Nephron progenitor cell (in vitro differentiated cells): Measurements from ENCODE around the gene DUSP7.
"Not testable (repeated sequence)": the region's sequence is repeated elsewhere in the genome, so short reads cannot be mapped to it uniquely, and the experiment has no call there.

ENCODE experiments used
- DNase-seq: peaks from one replicate; pipeline ENCODE4 v3.0.0; 2021
- H3K27ac Mint-ChIP-seq: 2 replicates; pipeline ENCODE4 v1.8.0; 2021; ENCODE audit warnings: mild to moderate bottlenecking, moderate library complexity, mixed read lengths
- H3K27me3 Mint-ChIP-seq: 2 replicates; pipeline ENCODE4 v1.8.0; 2021; ENCODE audit warnings: mild to moderate bottlenecking, low read depth, mixed read lengths; ENCODE audit not compliant: poor library complexity
- H3K36me3 Mint-ChIP-seq: 2 replicates; pipeline ENCODE4 v1.8.0; 2021; ENCODE audit warnings: low read depth, mixed read lengths
- H3K4me1 Mint-ChIP-seq: 2 replicates; pipeline ENCODE4 v1.8.0; 2021; ENCODE audit warnings: mixed read lengths
- H3K4me3 Mint-ChIP-seq: 2 replicates; pipeline ENCODE4 v1.8.0; 2021; ENCODE audit warnings: mild to moderate bottlenecking, moderate library complexity, mixed read lengths
- H3K9me3 Mint-ChIP-seq: 2 replicates; pipeline ENCODE4 v1.8.0; 2021; ENCODE audit warnings: mild to moderate bottlenecking, moderate library complexity, mixed read lengths
- TF ChIP-seq, protein P1 (sequence below): fragments of 200-600 bp; sonication (generic); IDR thresholded peaks from 2 replicates; pipeline ENCODE4 v1.5.0; 2021; ENCODE audit warnings: antibody characterized with exemption

DUSP7 gene

DNA sequence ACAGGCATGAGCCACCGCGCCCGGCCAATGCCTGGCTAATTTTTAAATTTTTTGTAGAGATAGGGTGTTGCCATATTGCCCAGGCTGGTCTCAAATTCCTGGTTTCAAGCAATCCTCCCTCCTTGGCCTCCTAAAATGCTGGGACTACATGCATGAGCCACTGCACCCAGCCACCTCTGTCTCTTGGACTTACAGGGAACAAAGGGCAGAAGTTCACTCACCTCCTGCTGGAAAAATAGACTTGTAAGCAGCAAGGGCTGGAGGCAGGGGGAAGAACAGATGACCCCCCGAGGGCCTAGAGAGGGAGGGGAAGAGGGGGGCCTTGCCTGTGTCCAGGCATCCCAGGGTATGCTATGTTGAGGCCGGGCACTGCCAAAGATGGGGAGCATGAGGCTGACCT lies 22.2 kb downstream of the DUSP7 start:
- Mint-ChIP-seq H3K27ac (peak overlapping the region; percentile 72), H3K27me3 (peaks cover 4% of the 10 kb centered on the region), H3K36me3 (no peaks in the 10 kb centered on the region), H3K9me3 (no peaks in the 10 kb centered on the region), H3K4me1 (peaks cover 33% of the 10 kb centered on the region), H3K4me3 (no peak overlapping the region)
- no peak for DNase-seq
- TF ChIP-seq, protein P1, sequence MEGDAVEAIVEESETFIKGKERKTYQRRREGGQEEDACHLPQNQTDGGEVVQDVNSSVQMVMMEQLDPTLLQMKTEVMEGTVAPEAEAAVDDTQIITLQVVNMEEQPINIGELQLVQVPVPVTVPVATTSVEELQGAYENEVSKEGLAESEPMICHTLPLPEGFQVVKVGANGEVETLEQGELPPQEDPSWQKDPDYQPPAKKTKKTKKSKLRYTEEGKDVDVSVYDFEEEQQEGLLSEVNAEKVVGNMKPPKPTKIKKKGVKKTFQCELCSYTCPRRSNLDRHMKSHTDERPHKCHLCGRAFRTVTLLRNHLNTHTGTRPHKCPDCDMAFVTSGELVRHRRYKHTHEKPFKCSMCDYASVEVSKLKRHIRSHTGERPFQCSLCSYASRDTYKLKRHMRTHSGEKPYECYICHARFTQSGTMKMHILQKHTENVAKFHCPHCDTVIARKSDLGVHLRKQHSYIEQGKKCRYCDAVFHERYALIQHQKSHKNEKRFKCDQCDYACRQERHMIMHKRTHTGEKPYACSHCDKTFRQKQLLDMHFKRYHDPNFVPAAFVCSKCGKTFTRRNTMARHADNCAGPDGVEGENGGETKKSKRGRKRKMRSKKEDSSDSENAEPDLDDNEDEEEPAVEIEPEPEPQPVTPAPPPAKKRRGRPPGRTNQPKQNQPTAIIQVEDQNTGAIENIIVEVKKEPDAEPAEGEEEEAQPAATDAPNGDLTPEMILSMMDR = no peak

DNA sequence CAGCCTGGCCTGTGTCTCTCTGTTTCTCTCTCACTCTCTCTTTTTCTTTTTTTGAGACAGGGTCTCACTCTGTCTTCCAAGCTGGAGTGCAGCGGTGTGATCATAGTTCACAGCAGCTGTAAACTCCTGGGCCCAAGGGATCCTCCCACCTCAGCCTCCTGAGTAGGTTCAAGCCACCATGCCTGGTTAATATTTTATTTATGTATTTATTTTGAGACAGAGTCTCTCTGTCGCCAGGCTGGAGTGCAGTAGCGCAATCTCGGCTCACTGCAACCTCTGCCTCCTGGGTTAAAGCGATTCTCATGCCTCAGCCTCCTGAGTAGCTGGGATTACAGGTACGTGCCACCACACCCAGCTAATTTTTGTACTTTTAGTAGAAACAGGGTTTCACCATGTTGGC lies 22.6 kb downstream of the DUSP7 start:
- not testable (repeated sequence) for H3K4me3 Mint-ChIP-seq, H3K9me3 Mint-ChIP-seq, H3K36me3 Mint-ChIP-seq, H3K27me3 Mint-ChIP-seq, DNase-seq, H3K27ac Mint-ChIP-seq
- peaks cover 38% of the 10 kb centered on the region for H3K4me1 Mint-ChIP-seq

DNA sequence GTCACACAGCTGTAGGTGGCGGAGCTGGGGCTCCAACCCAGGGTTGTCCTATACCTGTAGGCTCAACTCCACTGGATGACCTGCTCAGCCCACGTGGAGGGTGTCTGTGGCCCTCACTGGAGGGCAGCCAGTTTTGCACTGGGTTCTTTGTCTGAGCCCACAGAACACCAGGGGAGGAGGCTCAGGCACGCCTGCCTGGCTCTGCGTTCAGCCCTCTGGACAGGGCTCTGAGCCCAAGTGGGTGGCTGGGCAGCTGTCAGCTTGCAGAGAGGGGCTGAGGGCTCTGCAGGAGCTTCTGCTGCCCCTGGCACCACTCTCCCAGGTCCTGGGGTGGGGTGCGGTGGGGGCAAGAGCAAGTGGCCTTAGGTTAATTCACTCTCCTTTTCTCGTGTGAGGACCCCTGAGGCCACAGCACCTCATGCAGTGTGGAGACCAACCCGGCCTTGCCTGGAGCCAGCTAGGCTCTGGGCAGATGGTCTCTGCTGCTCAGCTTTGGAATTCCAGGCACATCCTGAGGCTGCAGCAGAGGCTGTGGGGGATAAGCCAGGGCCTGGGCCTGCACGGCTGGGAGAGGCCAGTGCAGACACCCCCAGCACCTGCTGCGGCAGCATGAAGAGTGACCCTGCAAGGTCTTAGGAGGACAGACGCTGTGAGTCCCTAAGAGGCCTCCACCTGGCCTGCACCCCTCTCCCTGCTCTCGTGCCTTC lies 23.5 kb downstream of the DUSP7 start:
- no peak overlapping the region for H3K4me3 Mint-ChIP-seq
- TF ChIP-seq, protein P1 = no peak
- H3K4me1 Mint-ChIP-seq = peaks cover 38% of the 10 kb centered on the region
- peaks cover 4% of the 10 kb centered on the region for H3K27me3 Mint-ChIP-seq
- no peaks in the 10 kb centered on the region for H3K9me3 Mint-ChIP-seq
- no peak for DNase-seq
- H3K36me3 Mint-ChIP-seq = no peaks in the 10 kb centered on the region
- no peak overlapping the region for H3K27ac Mint-ChIP-seq

DNA sequence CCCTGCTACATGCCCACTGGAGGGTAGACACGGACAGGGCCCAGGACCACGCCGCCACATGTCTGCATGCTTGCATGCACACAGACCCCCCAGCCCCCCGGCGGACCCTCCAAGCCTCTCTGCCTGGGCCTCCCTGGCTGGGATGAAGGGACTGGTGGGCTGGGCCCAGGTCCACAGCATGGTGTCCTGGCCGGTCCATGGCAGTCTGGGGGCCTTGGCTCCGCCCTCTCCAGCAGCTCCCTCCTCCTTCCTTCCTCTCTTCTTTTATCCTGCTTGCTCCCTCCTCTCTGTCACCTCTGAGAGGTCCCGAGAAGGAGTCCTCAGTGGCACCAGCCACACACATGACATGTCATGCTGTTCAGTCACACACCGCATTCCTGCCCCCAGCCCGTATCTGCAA lies 24.5 kb downstream of the DUSP7 start:
- TF ChIP-seq, protein P1 = no peak
- no peak overlapping the region for H3K4me3 Mint-ChIP-seq
- H3K27ac Mint-ChIP-seq = no peak overlapping the region
- DNase-seq = no peak
- H3K36me3 Mint-ChIP-seq = no peaks in the 10 kb centered on the region
- no peaks in the 10 kb centered on the region for H3K9me3 Mint-ChIP-seq
- peaks cover 38% of the 10 kb centered on the region for H3K4me1 Mint-ChIP-seq
- H3K27me3 Mint-ChIP-seq = peaks cover 4% of the 10 kb centered on the region

DNA sequence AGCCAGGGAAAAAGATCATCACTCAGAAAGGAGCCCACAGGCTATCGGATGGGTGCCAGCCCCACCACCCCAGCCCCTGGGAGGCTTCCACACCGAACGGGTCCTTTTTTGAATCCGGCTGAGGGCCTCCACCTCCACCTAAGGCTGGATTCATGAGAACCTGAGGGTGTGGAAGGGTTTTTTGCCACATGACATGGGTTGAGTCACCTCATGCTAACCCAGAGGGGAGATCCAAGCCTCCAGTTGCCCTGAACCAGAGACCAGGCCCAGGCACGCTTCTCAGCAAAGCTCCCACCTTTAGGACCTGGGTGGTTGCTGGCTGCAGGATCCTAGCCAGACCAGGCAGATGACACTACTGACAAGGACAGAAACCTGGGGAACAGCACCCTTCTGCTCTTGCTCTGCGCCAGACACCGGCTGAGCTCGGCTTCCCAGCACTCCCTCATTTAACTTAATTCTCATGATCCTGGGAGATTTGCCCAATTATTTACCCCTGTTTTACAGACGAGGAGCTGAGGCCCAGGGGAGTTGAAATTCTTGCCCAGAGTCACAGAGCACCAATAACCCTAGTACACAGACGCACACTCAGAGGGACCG lies 25.6 kb downstream of the DUSP7 start:
- H3K9me3 Mint-ChIP-seq = no peaks in the 10 kb centered on the region

DNA sequence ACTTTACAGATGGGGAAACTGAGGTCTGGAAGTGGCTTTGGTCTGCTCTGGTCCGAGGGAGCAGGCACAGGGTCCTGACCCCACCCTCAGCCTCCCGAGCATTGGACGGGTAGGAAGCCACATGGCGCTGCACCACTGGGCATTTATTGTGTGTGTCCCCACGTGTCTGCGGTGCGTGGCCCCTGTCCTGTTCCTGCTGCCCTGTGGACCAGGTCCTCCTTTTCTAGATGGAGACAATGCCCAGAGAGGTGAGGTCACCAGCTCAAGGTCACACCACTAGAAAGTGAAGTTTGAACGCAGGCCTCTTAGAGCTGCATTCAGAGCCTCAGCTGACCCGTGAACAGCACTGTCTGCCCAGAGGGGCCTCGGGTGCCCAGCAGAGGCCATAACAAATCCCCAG lies 26.8 kb downstream of the DUSP7 start:
- Mint-ChIP-seq H3K4me3 (no peak overlapping the region), H3K4me1 (peaks cover 58% of the 10 kb centered on the region), H3K27ac (no peak overlapping the region), H3K27me3 (peaks cover 7% of the 10 kb centered on the region), H3K36me3 (no peaks in the 10 kb centered on the region), H3K9me3 (no peaks in the 10 kb centered on the region)
- no peak for DNase-seq
- TF ChIP-seq, protein P1 = no peak

More for the DNA sequence above, 25.6 kb downstream of the DUSP7 start:
- H3K4me1 Mint-ChIP-seq = peaks cover 45% of the 10 kb centered on the region
- H3K27ac Mint-ChIP-seq = no peak overlapping the region
- peaks cover 5% of the 10 kb centered on the region for H3K27me3 Mint-ChIP-seq
- no peak for DNase-seq
- TF ChIP-seq, protein P1 = no peak
- no peak overlapping the region for H3K4me3 Mint-ChIP-seq
- H3K36me3 Mint-ChIP-seq = no peaks in the 10 kb centered on the region
